ENCODE measurements around the gene PROZ.

PROZ gene

GRCh38 chr13:113167575-113167974 lies 9.1 kb downstream of the PROZ start:
- no peaks in the 10 kb centered on the region for H3K36me3 ChIP-seq (ENCODE audit: insufficient read depth)
- H3K4me1 ChIP-seq (ENCODE audit: low read depth, poor library complexity, severe bottlenecking), result no peaks in the 10 kb centered on the region
- H3K27me3 ChIP-seq (ENCODE audit: insufficient read depth, low read depth), result peaks cover 4% of the 10 kb centered on the region; the same call in 1 of the 2 replicates
- no peak overlapping the region for H3K9ac ChIP-seq
- H3K27ac ChIP-seq, result no peak overlapping the region
- H3K4me3 ChIP-seq (IDR thresholded peaks at IDR 0.05; ENCODE audit: insufficient read depth, low read depth, low read length), result no peak overlapping the region
- no peaks in the 10 kb centered on the region for H4K20me1 ChIP-seq (ENCODE audit: insufficient read depth)
- TF ChIP-seq CTCF (conservative IDR thresholded peaks at IDR 0.05; ENCODE audit: low read depth, low read length), result no peak
- H3K79me2 ChIP-seq (ENCODE audit: insufficient read depth, low read depth), result no peaks in the 10 kb centered on the region
- H3K4me2 ChIP-seq, result no peak overlapping the region
- H2AFZ ChIP-seq (ENCODE audit: low read depth), result no peak overlapping the region

- Histone ChIP-seq H3K9ac (no peak overlapping the region), H3K4me2 (no peak overlapping the region), H3K4me3 (IDR thresholded peaks at IDR 0.05; ENCODE audit: insufficient read depth, low read depth, low read length) (no peak overlapping the region), H2AFZ (ENCODE audit: low read depth) (no peak overlapping the region), H4K20me1 (ENCODE audit: insufficient read depth) (no peaks in the 10 kb centered on the region), H3K27ac (no peak overlapping the region), H3K79me2 (ENCODE audit: insufficient read depth, low read depth) (no peaks in the 10 kb centered on the region), H3K27me3 (ENCODE audit: insufficient read depth, low read depth) (peaks cover 4% of the 10 kb centered on the region; the same call in 1 of the 2 replicates), H3K36me3 (ENCODE audit: insufficient read depth) (no peaks in the 10 kb centered on the region), H3K4me1 (ENCODE audit: low read depth, poor library complexity, severe bottlenecking) (no peaks in the 10 kb centered on the region)
- no peak for TF ChIP-seq CTCF (conservative IDR thresholded peaks at IDR 0.05; ENCODE audit: low read depth, low read length)
Measured at GRCh38 chr13:113168211-113168610, 9.8 kb downstream of the PROZ start.

- TF ChIP-seq CTCF (conservative IDR thresholded peaks at IDR 0.05; ENCODE audit: low read depth, low read length), result no peak
Measured at GRCh38 chr13:113169277-113170272, 11.1 kb downstream of the PROZ start.

GRCh38 chr13:113170511-113170910 lies 12.1 kb downstream of the PROZ start:
- Histone ChIP-seq H4K20me1 (ENCODE audit: insufficient read depth) (no peaks in the 10 kb centered on the region), H3K4me2 (no peak overlapping the region), H3K27ac (no peak overlapping the region), H3K79me2 (ENCODE audit: insufficient read depth, low read depth) (no peaks in the 10 kb centered on the region), H3K27me3 (ENCODE audit: insufficient read depth, low read depth) (no peaks in the 10 kb centered on the region), H3K4me3 (IDR thresholded peaks at IDR 0.05; ENCODE audit: insufficient read depth, low read depth, low read length) (no peak overlapping the region), H3K4me1 (ENCODE audit: low read depth, poor library complexity, severe bottlenecking) (no peaks in the 10 kb centered on the region), H3K9ac (no peak overlapping the region), H2AFZ (ENCODE audit: low read depth) (no peak overlapping the region), H3K36me3 (ENCODE audit: insufficient read depth) (no peaks in the 10 kb centered on the region)
- TF ChIP-seq CTCF (conservative IDR thresholded peaks at IDR 0.05; ENCODE audit: low read depth, low read length), result no peak

More at GRCh38 chr13:113169277-113170272, 11.1 kb downstream of the PROZ start:
- H3K27ac ChIP-seq, result no peak overlapping the region
- no peak overlapping the region for H3K4me3 ChIP-seq (IDR thresholded peaks at IDR 0.05; ENCODE audit: insufficient read depth, low read depth, low read length)
- no peaks in the 10 kb centered on the region for H3K36me3 ChIP-seq (ENCODE audit: insufficient read depth)
- no peak overlapping the region for H3K4me2 ChIP-seq
- no peaks in the 10 kb centered on the region for H3K27me3 ChIP-seq (ENCODE audit: insufficient read depth, low read depth)
- no peak overlapping the region for H2AFZ ChIP-seq (ENCODE audit: low read depth)
- no peaks in the 10 kb centered on the region for H3K79me2 ChIP-seq (ENCODE audit: insufficient read depth, low read depth)
- H3K9ac ChIP-seq, result no peak overlapping the region
- H4K20me1 ChIP-seq (ENCODE audit: insufficient read depth), result no peaks in the 10 kb centered on the region
- H3K4me1 ChIP-seq (ENCODE audit: low read depth, poor library complexity, severe bottlenecking), result no peaks in the 10 kb centered on the region
